HG02885 (cell line): Measurements from ENCODE around the gene PSMD6.

Experiments
- ATAC-seq: cut with Tn5 transposase; IDR thresholded peaks from one replicate; pipeline ENCODE4 v1.9.1; 2021; ENCODE audit warnings: mild to moderate bottlenecking; ENCODE audit not compliant: unreplicated experiment, poor library complexity

Gene PSMD6

GRCh38 chr3:63963496-63963895 is 59.8 kb downstream of the PSMD6 start:
- no peak for ATAC-seq

GRCh38 chr3:63961891-63962290 is 61.4 kb downstream of the PSMD6 start:
- ATAC-seq = peak; percentile 85
